ENCODE data around the gene PIGZ.

Gene PIGZ

DNA sequence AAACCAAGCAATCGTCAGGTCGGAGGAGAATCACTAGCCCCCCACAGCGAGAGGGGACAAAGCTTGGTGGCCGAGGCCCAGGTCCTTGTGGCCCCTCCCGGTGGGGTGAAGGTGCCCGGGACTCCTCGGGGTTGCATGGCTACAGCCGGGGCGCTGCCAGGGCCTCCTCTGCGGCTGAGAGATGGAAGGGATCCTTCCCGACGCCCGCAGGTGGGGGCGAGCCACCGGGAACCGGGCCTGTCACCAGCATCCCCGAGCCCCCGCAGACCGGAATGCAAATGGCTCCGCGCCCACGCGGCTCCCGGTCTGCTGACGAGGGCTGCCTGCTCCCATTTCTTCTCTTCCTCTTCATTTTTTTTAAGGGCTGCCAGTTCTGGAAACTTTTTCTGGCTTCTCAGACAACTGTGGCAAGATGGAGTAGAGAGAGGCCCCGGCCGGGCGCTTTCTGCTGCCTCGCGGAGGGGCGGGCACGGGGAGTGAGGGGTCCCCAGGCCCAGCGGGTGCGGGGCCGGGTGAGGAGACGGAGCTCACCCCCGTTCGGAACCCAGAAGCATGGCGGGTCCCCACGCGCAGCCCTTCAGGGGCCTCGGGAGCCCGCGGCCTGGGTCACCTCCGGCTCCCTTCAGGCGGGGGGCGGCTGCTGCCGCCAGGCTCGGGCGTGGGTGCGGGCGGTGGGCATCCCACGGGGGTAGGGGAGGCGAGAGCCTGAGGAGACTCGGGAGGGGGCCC lies 33.5 kb upstream of the PIGZ start:
- no peak for DNase-seq (ENCODE audit: low read depth in 4 of 4, low spot score in 1 of 4)

DNA sequence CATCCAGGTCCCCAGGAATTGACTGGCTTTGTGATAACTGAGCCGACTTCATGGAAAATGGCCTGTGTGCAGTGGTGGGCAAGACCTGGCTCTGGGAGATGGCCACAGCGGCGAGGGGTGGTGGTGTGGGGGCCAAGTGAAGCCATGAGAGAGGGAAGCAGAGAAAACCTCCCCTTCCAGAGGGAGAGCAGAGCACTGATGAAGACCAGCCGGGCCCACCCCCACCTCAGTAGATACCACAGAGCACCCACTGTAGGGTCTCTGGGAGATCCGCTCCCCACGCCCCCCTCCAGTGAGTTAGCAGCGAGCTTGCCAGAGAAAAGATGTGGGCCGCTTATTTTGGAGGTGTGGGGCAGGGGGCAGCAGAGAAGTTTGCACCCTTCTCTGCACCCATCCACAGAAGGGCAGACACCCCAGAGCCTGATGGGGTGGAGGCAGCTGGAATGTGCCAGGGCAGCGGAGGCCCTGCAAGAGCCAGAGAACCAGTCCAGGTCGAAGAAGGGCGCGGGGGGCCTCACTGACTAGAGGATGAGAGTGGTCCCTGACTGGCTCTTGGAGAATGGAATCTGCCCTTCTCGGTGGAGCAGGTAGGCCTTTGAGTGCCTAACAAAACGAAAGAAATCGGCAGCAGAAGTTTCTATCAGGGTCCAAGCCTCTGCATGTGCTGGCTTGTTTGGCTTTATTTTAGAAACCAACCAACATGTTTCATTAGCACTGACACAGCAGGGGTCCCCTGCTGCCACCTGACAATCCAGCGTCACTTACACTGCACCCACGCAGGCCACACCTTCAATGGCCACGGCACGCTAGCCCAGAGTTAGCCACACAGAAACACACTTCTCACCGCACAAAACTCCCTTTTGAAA lies 32.7 kb upstream of the PIGZ start:
- DNase-seq (ENCODE audit: low read depth in 4 of 4, low spot score in 1 of 4): no peak

DNA sequence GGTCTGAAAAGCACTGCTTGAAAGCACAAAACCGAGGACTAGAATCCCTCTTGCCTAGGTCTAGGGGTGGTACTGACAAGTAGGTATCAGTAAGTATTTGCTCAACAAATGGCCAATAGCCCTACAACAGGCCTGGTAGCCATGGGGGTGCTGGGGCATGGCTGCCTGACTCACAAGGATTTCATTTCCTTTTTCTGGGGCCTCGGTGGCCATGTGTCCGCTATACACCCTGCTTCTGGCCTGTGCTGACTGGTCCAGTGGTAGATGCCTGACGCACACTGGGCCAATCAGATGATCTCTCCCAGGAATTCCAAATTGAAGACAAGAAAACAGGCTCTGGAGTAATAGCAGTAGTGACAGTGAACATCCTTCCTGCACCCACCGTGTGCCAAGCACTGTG lies 31.6 kb upstream of the PIGZ start:
- DNase-seq (ENCODE audit: low read depth in 4 of 4, low spot score in 1 of 4): no peak

DNA sequence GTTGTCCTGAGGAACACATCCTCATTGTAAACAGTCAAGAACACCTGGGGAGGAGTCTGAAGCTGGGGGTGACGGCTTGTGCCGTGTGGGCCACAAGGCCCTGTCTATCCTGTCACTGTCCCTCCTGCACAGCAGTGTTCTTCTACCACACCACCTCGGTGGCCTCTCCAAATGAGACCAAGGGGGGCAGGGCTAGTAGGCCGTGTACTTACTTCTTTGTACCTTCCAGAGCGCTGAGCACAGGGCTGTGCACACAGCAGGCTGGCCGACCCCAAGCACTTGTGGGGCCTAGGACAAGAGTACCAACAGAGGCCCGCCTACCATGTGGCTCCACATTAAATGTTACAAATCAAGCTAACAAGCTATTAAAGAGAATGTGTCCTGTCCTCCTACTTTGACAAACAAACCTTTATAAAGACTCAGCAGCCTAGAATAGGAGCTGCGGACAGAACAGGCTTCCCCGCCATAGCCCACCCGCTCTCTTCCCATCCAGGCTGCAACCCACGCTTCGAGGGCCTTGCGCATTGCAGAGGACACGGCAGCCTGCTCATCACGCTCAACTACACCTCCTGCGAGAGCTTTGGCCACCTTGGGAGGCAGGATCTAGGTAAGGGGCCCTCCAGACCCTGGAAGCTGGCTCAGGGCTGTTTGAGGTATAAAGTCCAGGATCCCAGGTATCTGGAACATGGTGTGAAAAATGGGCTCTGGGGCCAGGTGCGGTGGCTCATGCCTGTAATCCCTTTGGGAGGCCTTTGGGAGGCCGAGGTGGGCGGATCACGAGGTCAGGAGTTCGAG lies 30.5 kb upstream of the PIGZ start:
- DNase-seq (ENCODE audit: low read depth in 4 of 4, low spot score in 1 of 4): no peak

- DNase-seq (ENCODE audit: low read depth in 4 of 4, low spot score in 1 of 4): no peak
These were observed 28.7 kb upstream of the PIGZ start for GRCh38 chr3:196997311-196997710.

- no peak for DNase-seq (ENCODE audit: low read depth in 4 of 4, low spot score in 1 of 4)
These were observed 28.0 kb upstream of the PIGZ start for GRCh38 chr3:196996454-196997265.

GRCh38 chr3:196995646-196996355 lies 27.2 kb upstream of the PIGZ start:
- DNase-seq (ENCODE audit: low read depth in 4 of 4, low spot score in 1 of 4): no peak

- no peak for DNase-seq (ENCODE audit: low read depth in 4 of 4, low spot score in 1 of 4)
These were observed 26.4 kb upstream of the PIGZ start for GRCh38 chr3:196995027-196995426.

GRCh38 chr3:196994056-196994455 lies 25.4 kb upstream of the PIGZ start:
- no peak for DNase-seq (ENCODE audit: low read depth in 4 of 4, low spot score in 1 of 4)

DNA sequence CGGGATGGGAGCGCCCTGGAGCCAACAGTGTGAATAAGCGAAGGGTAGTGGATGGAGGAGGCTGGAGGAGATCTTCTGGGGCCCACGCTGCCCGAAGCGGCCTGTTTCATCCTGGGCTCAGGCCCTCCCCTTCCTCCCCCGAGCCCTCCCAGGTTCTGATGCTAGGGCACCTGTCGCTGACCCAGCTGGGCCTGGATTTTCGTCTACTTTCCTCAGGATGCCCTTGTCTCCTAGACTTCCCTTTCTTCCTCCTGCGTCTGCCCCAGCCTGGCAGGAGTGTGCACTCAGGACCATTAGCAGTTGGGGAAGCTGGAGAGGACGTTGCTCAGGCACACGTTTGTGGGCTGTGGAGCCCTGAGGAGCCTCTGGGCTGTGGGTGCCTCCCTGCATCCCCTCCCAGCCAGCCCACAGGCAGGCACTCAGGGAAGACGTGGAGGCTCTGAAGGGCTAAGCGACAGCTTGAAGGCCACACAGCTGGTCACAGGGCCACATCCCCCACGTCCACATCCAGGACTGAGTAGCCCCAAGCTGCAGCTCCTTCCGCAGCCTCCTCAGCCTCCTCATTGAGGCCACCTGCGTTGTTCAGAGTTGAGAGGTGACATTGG lies 23.9 kb upstream of the PIGZ start:
- no peak for DNase-seq (ENCODE audit: low read depth in 4 of 4, low spot score in 1 of 4)

DNA sequence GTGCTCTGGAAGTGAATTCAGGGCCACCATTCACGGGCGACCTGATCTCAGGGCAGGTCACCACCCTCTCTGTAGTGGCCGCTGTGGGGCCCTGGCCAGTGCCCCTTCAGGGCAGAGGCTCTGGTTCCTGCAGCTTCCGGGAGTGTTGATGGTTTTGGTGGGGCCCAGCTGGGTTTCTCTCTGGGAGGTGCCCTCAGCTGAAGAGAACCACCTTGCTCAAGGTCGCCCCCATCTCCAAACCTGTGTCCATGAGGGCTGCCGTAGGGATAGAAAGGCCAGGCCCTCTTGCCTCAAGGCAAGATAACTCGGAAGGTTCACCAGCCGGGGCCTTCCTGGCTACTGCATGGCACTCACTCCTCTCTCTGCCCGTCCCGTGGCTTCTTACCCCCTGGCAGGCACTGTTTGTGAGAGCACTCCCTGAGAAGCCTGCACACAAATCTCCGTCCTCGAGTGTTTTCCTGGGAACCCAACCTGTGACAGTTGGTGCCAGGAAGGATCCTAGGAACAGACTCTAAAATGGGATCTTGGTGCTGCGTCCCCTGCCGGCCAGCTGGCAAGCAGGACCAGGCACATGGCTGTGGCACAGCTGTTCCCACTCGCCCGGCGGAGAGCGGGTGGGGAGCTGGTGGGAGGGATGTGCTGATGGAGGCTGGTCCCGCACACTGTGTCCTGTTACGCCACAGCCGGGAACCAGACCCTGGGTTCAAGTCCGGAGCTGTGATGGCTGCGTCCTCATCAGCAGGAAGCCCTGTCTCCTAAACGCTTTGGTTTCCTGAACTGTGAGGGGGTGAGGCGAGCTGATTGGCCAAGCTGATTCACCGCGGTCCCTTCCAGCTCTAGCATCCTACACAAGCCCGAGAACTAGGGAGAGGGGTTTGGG lies 23.2 kb upstream of the PIGZ start:
- DNase-seq (ENCODE audit: low read depth in 4 of 4, low spot score in 1 of 4): no peak

DNA sequence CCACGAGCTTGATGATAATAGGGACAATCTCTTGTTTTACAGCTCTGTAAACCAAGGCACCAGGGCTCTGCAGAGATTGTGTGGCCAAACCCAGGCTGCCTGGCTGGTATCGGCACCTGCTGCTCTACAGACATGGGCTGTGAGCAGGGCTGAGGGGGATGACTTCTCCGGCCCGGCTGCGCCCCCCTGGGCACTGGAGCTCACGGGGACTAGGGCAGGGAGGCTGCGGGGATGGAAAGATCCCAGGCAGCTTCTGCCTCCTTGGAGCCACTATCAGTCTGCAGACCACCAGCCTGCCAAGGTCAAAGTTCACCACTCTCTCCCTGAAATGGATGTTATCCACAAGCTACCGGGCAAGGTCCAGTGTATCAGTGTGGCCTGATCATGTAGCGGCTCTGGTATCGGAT lies 22.0 kb upstream of the PIGZ start:
- no peak for DNase-seq (ENCODE audit: low read depth in 4 of 4, low spot score in 1 of 4)

GRCh38 chr3:196989721-196990262 lies 21.2 kb upstream of the PIGZ start:
- no peak for DNase-seq (ENCODE audit: low read depth in 4 of 4, low spot score in 1 of 4)

DNA sequence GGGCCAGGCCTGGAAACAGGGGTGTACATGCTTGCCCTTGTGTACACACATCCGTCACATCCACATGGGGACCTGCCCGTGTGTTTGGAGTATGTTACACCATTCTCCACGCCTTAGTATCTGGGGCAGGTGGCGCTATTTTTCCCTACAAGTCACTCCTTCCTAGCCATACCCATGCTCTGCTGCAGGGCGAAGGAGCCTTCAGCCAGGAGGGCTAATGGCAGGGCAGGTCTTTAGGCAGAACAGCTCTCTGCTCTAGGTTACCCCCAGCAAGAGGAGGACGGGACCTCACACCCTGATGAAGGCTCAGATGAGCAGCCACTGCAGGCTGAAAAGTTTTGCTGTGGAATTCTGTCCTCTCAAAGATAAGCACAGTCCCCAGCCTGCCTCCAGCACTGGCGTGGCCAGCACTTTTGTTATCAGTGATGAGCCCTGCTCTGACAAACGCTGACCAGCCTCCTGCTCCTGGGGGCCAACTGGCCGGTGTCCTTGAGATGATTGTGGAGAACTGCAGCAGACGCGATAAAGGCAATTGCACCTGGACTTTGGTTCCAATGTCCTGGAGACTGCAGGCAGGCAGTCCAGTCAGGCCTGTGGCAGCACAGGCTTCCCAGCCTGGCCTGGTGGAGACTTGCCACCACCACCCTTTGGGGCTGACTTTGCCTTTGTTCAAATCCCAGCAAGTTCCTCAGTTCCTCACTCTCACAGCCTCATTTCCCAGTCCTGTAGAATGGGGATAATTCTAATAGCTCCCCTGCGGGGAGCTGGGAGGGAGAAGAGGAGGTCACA lies 19.8 kb upstream of the PIGZ start:
- no peak for DNase-seq (ENCODE audit: low read depth in 4 of 4, low spot score in 1 of 4)

DNA sequence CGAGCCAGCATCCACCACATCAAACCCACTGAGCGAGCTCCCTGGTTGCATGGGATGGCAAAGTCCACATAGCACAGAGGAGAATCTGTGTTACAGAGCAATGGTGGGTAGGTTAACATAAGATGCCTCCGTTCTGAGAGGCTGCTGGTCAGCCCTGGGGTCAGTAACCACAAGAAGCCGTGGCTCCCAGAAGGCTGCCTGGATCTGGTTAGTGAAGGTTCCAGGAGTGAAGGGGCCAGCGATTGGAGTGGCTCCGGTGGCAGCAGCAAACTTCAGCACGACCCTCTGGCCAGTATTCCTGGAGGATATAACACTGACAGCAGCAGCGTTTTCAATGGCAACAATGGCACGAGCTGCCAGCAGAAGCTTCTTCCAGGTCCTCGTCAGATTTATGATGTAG lies 18.4 kb upstream of the PIGZ start:
- no peak for DNase-seq (ENCODE audit: low read depth in 4 of 4, low spot score in 1 of 4)

DNA sequence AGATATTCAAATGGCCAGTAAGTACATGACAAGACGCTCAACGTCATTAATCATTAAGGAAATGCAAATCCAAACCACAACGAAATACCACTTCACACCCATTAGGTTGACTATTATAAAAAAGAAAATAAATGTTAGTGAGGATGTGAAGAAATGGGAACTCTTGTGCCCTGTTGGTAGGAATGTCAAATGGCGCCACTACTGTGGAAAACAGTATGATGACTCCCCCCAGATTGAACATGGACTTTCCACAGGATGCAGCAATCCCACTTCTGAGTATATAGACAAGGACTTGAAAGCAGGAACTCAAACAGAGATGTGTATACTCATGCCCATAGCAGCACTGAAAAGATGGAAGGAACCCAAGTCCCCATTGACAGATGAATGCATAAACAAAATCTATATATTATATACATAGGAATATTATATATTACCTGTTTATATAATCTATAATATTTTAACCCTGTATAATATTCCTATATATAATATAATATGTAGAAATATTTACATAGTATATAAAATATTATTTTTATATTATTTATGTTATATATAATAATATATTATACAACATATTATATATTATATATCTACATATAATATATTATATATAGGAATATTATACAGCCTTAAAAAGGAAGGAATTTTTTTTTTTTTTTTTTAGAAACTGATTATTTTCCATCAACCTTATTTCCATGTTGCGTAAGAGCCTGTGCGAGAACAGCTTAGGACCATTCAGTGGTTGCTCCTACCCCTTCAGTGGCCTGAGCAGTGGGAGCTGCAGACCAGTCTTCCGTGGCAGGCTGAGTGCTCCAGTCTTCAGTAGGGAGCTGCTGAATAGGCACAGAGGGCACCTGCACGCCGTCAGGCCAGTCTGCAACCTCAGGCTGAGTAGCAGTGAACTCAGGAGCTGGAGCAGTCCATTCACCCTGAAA lies 17.6 kb upstream of the PIGZ start:
- DNase-seq (ENCODE audit: low read depth in 4 of 4, low spot score in 1 of 4): no peak

GRCh38 chr3:196985298-196985697 lies 16.7 kb upstream of the PIGZ start:
- DNase-seq (ENCODE audit: low read depth in 4 of 4, low spot score in 1 of 4): no peak

Data from stimulated activated CD4-positive, alpha-beta T cell treated with anti-CD3 and anti-CD28 coated beads, Interleukin-1b, Interleukin-23, amount 100 ng/mL, for 24 hours (primary cell).